GM12878 (cell line): ENCODE results near the gene DENND1A. TPM values are rescaled to one million over a fixed set of nuclear protein-coding genes. Genes with fewer than 3 reads are reported as not detected.

Experiments
- ATAC-seq: fragments of 200-7000 bp; cut with Tn5 transposase; 3 replicates; pipeline ENCODE4 v1.9.1; 2020; ENCODE audit warnings: mild to moderate bottlenecking, moderate library complexity
- BruUV-seq: library from RNA; stranded (reverse); fragments of 400-500 nt; replicated peaks from 2 replicates; lab custom pipeline; 2021; lab: Mats Ljungman, UMichigan
- CTCF ChIA-PET: fragments of 300-600 bp; sonication (Branson Sonifier 250); formaldehyde crosslinking; extraction: SDS; loops from one replicate; lab custom pipeline; 2021; ENCODE audit warnings: inconsistent platforms; lab: Yijun Ruan, JAX
- POLR2A ChIA-PET: fragments of 350-600 bp; formaldehyde crosslinking; extraction: SDS; loops from one replicate; lab custom pipeline; 2021; ENCODE audit warnings: inconsistent platforms; lab: Charles Lee
- RAD21 ChIA-PET: fragments of 300-600 bp; sonication (Branson Sonifier 250); formaldehyde crosslinking; loops from one replicate; lab custom pipeline; 2023; ENCODE audit warnings: antibody characterized with exemption; ENCODE audit not compliant: unreplicated experiment; lab: Charles Lee
- SMC1A ChIA-PET: fragments of 300-600 bp; sonication (Branson Sonifier 250); formaldehyde crosslinking; loops from one replicate; lab custom pipeline; 2023; ENCODE audit not compliant: unreplicated experiment, uncharacterized antibody; lab: Charles Lee
- DNase-seq: peaks from one replicate; pipeline ENCODE4 v3.0.0-alpha.2; 2011; ENCODE audit warnings: low read depth, low spot score
- FAIRE-seq: peaks from 3 replicates; lab custom pipeline; 2011; peaks lifted over from hg19 to GRCh38; lab: Jason Lieb, UNC
- H2AFZ ChIP-seq: 2 replicates; pipeline ENCODE4 v1.6.0; 2011; ENCODE audit warnings: low read depth, low read length, control low read depth; ENCODE audit not compliant: control insufficient read depth
- H3K27ac ChIP-seq: 2 replicates; pipeline ENCODE4 v1.5.1; 2011; ENCODE audit warnings: control low read depth; ENCODE audit not compliant: control insufficient read depth, insufficient read depth
- H3K27me3 ChIP-seq, 2 experiments: replicated peaks in 1 of 2; 2 replicates each; pipeline versions ENCODE4 v1.6.0 to v1.6.1; 2011; ENCODE audit warnings: low read length in 1 of 2; ENCODE audit not compliant: control insufficient read depth in 2 of 2, insufficient read depth in 2 of 2
- H3K36me3 ChIP-seq, 2 experiments: 2 replicates each; pipeline ENCODE4 v1.5.1; 2011; ENCODE audit warnings: low read length in 1 of 2; ENCODE audit not compliant: control insufficient read depth in 2 of 2, insufficient read depth in 2 of 2
- H3K4me1 ChIP-seq: 2 replicates; pipeline ENCODE4 v1.6.1; 2011; ENCODE audit warnings: mild to moderate bottlenecking, low read length, moderate library complexity, mixed read lengths; ENCODE audit not compliant: control insufficient read depth, insufficient read depth
- H3K4me2 ChIP-seq: 2 replicates; pipeline ENCODE4 v1.6.0; 2011; ENCODE audit warnings: control low read depth; ENCODE audit not compliant: control insufficient read depth, insufficient read depth
- H3K4me3 ChIP-seq: fragments of 200-600 bp; sonication (generic); 2 replicates; pipeline ENCODE4 v1.5.1; 2016
- H3K79me2 ChIP-seq: 2 replicates; pipeline ENCODE4 v1.6.0; 2011; ENCODE audit warnings: low read length; ENCODE audit not compliant: control insufficient read depth, insufficient read depth
- H3K9ac ChIP-seq: 2 replicates; pipeline ENCODE4 v1.8.0; 2011; ENCODE audit warnings: low read length, control low read depth, mixed read lengths; ENCODE audit not compliant: control insufficient read depth, insufficient read depth
- H3K9me3 ChIP-seq: replicated peaks from 3 replicates; pipeline ENCODE4 v1.5.1; 2011; ENCODE audit warnings: mild to moderate bottlenecking, low read length; ENCODE audit not compliant: control insufficient read depth, insufficient read depth
- H4K20me1 ChIP-seq: 2 replicates; pipeline ENCODE4 v1.6.0; 2011; ENCODE audit not compliant: control insufficient read depth, insufficient read depth
- BCL11A ChIP-seq: IDR thresholded peaks from 2 replicates; pipeline ENCODE4 v1.6.1; 2011; ENCODE audit warnings: low read depth, low read length
- E4F1 ChIP-seq: fragments of 450-650 bp; IDR thresholded peaks from 2 replicates; pipeline ENCODE4 v1.6.1; 2018; ENCODE audit warnings: borderline replicate concordance, mild to moderate bottlenecking; ENCODE audit not compliant: partially characterized antibody
- FOXM1 ChIP-seq: IDR thresholded peaks from 2 replicates; pipeline ENCODE4 v1.6.1; 2012; ENCODE audit warnings: low read depth, mild to moderate bottlenecking, inconsistent platforms, low read length, moderate library complexity
- IKZF2 ChIP-seq, 2 experiments: fragments of 450-650 bp; IDR thresholded peaks; 2 replicates each; pipeline ENCODE4 v1.6.1; 2017; ENCODE audit warnings: mild to moderate bottlenecking in 2 of 2, moderate library complexity in 2 of 2
- MEF2A ChIP-seq: IDR thresholded peaks from 2 replicates; pipeline ENCODE4 v1.6.1; 2011; ENCODE audit warnings: low read depth, mild to moderate bottlenecking, low read length, moderate library complexity; ENCODE audit not compliant: insufficient read depth
- MTA3 ChIP-seq: IDR thresholded peaks from 2 replicates; pipeline ENCODE4 v1.6.1; 2012; ENCODE audit warnings: low read length, inconsistent platforms, borderline replicate concordance
- PKNOX1 ChIP-seq: fragments of 450-650 bp; IDR thresholded peaks from 2 replicates; pipeline ENCODE4 v1.6.1; 2016; ENCODE audit warnings: mild to moderate bottlenecking
- POLR2AphosphoS2 ChIP-seq: IDR thresholded peaks from 2 replicates; pipeline ENCODE4 v1.6.1; 2011; ENCODE audit warnings: low read depth, mild to moderate bottlenecking, low read length, improper control_type of control experiment, moderate library complexity
- POU2F2 ChIP-seq: IDR thresholded peaks from 3 replicates; pipeline ENCODE4 v1.6.1; 2011; ENCODE audit warnings: low read depth, mild to moderate bottlenecking, low read length, borderline replicate concordance
- SMAD1 ChIP-seq: fragments of 450-650 bp; IDR thresholded peaks from 2 replicates; pipeline ENCODE4 v1.6.1; 2018; ENCODE audit warnings: mild to moderate bottlenecking, low read depth; ENCODE audit not compliant: partially characterized antibody
- SMAD5 ChIP-seq: IDR thresholded peaks from 2 replicates; pipeline ENCODE4 v1.6.1; 2016; ENCODE audit warnings: antibody characterized with exemption, low read depth
- TCF3 ChIP-seq: IDR thresholded peaks from 2 replicates; pipeline ENCODE4 v1.6.1; 2012; ENCODE audit warnings: low read depth, mild to moderate bottlenecking, low read length, borderline replicate concordance; ENCODE audit not compliant: insufficient read depth
- TCF7 ChIP-seq: IDR thresholded peaks from 2 replicates; pipeline ENCODE4 v1.6.1; 2014; ENCODE audit warnings: antibody characterized with exemption, borderline replicate concordance
- YBX1 ChIP-seq: fragments of 450-650 bp; IDR thresholded peaks from 2 replicates; pipeline ENCODE4 v1.6.1; 2016; ENCODE audit warnings: antibody characterized with exemption
- ZBED1 ChIP-seq: IDR thresholded peaks from 2 replicates; pipeline ENCODE4 v1.6.1; 2016; ENCODE audit warnings: borderline replicate concordance
- ZBTB4 ChIP-seq: fragments of 450-650 bp; formaldehyde crosslinking; IDR thresholded peaks from 2 replicates; pipeline ENCODE4 v1.4.0; 2022; ENCODE audit warnings: mild to moderate bottlenecking, moderate library complexity
- ZZZ3 ChIP-seq: IDR thresholded peaks from 2 replicates; pipeline ENCODE4 v1.6.1; 2011; ENCODE audit warnings: low read depth; ENCODE audit not compliant: control insufficient read depth, insufficient read length
- WGBS: methylation state at CpG from one replicate; pipeline ENCODE4 v1.1.6; 2016; ENCODE audit warnings: low lambda C conversion rate; ENCODE audit not compliant: insufficient replicate concordance, insufficient coverage; ENCODE audit errors: missing lambda C conversion rate; 5-methylcytosine and 5-hydroxymethylcytosine counted together
- in situ Hi-C: fragments of 300-500 bp; cut with MboI; formaldehyde crosslinking; loops from 9 replicates; pipeline ENCODE4 v1.14.3; 2018; ENCODE audit warnings: mixed read lengths
- intact Hi-C: fragments of 100-400 bp; cut with micrococcal nuclease; formaldehyde crosslinking; loops from one replicate; pipeline ENCODE4 v1.14.2; 2022; ENCODE audit not compliant: unreplicated experiment
- polyA plus RNA-seq, 11 experiments: library from polyadenylated mRNA; depleted of rRNA in 4 of 11; unstranded in 6 of 11; stranded (reverse) in 5 of 11; fragments of >200 nt; fragmentation: Nextera tagmentation in 4 of 11; fragmentation: Illumina TruSeq in 1 of 11; extraction: Ambion mirVana in 4 of 11; extraction: Trizol in 1 of 11; gene quantifications; 1 replicate in 1 of 11; 2 replicates in 10 of 11; pipeline versions ENCODE4 v1.2.1 to v1.2.3, GENCODE V29; 2011 to 2016; ENCODE audit warnings: inconsistent platforms in 2 of 11, missing spikeins in 2 of 11, low read depth in 1 of 11
- total RNA-seq, 4 experiments: library from RNA; depleted of rRNA in 3 of 4; stranded (reverse); fragments of >200 nt in 3 of 4; fragmentation: Illumina TruSeq in 1 of 4; extraction: Trizol in 1 of 4; gene quantifications; 2 replicates each; pipeline versions ENCODE4 v1.2.1 to v1.2.3, GENCODE V29; 2013 to 2021

Gene DENND1A
- total and polyA plus RNA-seq, 10 of the 15 experiments (the other 5 are each of a cell fraction or from before 2014, with no cell fraction given): 14.1 to 48.6 (median 35.2) TPM

GRCh38 chr9:123679330-123679987 is 250.5 kb downstream of the DENND1A start:
- peak overlapping the region; percentile 67 for H2AFZ ChIP-seq
- intact Hi-C loops: loop anchor here (1.0 kb wide), 1 partner anchor 41 kb away; no protein-coding TSS in a partner anchor
- H3K4me2 ChIP-seq: peak overlapping the region; percentile 72
- FAIRE-seq (peak; percentile 91), ATAC-seq (peak; percentile 97), DNase-seq (peak; percentile 95)
- no peak overlapping the region for H3K4me3 ChIP-seq
- ChIA-PET CTCF (interaction anchor here (0.7 to 1.6 kb wide), 6 partner anchors 9 to 319 kb away, joined by 3 to 5 read pairs (median 3); no protein-coding TSS in a partner anchor), SMC1A (interaction anchor here (0.6 to 3.8 kb wide), 25 partner anchors 8 to 317 kb away, joined by 3 to 22 read pairs (median 6); no protein-coding TSS in a partner anchor), POLR2A (interaction anchor here (0.6 to 1.6 kb wide), 6 partner anchors 13 to 1990 kb away, joined by 3 to 5 read pairs (median 4); no protein-coding TSS in a partner anchor), RAD21 (interaction anchor here (0.6 to 3.2 kb wide), 19 partner anchors 12 to 410 kb away, joined by 3 to 22 read pairs (median 5); no protein-coding TSS in a partner anchor)
- no peaks in the 10 kb centered on the region for H3K79me2 ChIP-seq
- peaks cover 31% of the 10 kb centered on the region for H3K4me1 ChIP-seq
- no peaks in the 10 kb centered on the region for H4K20me1 ChIP-seq
- BruUV-seq: no TSS peak
- in situ Hi-C loops: no loop called here
- H3K9me3 ChIP-seq: no peaks in the 10 kb centered on the region
- peak overlapping the region; percentile 72 for H3K27ac ChIP-seq
- peak overlapping the region; percentile 11; the same call in 1 of the 2 replicates for H3K9ac ChIP-seq
- no peaks in the 10 kb centered on the region; a peak in 2 of 4 replicates for H3K36me3 ChIP-seq
- WGBS: 16% methylated on average over 16 of the region's 16 CpGs
- no peaks in the 10 kb centered on the region for H3K27me3 ChIP-seq
- no peak for TF ChIP-seq ZZZ3
- peak; percentile 96 for TF ChIP-seq IKZF2 (IDR thresholded peaks at IDR 0.05)
- no peak for TF ChIP-seq SMAD5
- TF ChIP-seq BCL11A: peak; percentile 73
- TF ChIP-seq SMAD1: no peak
- TF ChIP-seq FOXM1: peak; percentile 74; the same call in 1 of the 2 replicates
- peak; percentile 28; the same call in 1 of the 2 replicates for TF ChIP-seq PKNOX1
- TF ChIP-seq POU2F2: peak; percentile 60; the same call in 2 of the 3 replicates
- peak; percentile 97 for TF ChIP-seq TCF7
- TF ChIP-seq TCF3: peak; percentile 86; the same call in 1 of the 2 replicates
- peak; percentile 49; the same call in 1 of the 2 replicates for TF ChIP-seq MEF2A
- peak; percentile 75; the same call in 1 of the 2 replicates for TF ChIP-seq ZBED1
- no peak for TF ChIP-seq MTA3
- TF ChIP-seq POLR2AphosphoS2: no peak
- TF ChIP-seq E4F1: no peak
- TF ChIP-seq ZBTB4 (CRISPR knock-in tag): no peak
- no peak for TF ChIP-seq YBX1
